Muscle of arm (tissue), 12 donors: ENCODE measurements around the gene PFDN4. TPM values are rescaled to one million over a fixed set of nuclear protein-coding genes. Genes with fewer than 3 reads are reported as not detected.

Experiments
- DNase-seq: peaks from one replicate; pipeline ENCODE4 v3.0.0-alpha.2; 2013
- polyA plus RNA-seq, 12 donors: library from polyadenylated mRNA; unstranded; fragments of 120-200 nt; gene quantifications; one replicate each; pipeline ENCODE4 v1.2.1, GENCODE V29; 2013; ENCODE audit not compliant: insufficient read length in 12 of 12

The PFDN4 gene
- polyA plus RNA-seq, 12 donors = 53.1 to 77.5 (median 64.4) TPM; not detected in 1

DNA sequence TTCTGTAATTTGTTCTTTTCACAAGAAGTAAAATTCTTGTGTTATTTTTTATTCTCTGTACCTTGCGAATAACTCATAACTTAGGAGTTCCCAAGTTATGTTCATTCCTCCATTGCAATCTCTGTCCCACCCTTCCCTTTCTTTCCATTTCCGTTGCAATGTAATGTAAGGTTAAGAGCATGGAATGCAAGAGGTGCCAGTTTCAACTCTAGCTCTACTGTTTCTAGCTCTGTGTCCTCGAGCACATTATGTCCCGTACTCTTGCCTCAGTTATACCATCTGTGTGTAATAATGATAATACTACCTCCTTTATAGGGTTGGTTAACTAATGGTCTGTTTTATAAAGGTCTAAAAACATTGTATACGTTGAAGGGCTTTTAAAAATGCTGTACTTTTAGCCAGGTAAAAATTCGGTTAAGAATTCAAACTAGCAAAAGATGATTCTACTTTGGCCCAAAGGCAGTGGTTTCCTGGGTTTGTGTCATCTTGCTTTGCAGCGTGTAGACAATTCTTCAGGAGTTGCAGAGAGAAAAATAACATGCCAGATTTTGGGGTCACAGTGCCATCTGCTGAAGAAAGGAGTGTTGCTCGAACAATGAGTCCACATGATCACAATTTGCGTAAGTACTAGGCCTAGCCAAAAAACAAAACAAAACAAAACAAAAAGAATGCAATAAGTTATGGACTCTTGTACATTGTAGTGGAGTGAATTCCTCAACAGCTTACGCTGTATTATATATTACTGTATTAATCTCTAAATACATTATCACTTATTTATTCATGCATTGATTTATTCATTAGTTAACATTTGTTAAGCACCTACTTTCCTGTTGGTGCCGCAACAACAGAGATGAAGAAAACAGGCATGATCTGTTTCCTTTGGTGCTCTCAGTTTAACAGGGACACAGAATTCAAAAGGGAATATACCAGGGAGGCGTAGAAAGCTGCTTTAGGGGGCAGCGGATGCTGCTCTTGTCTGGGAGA lies 10.0 kb upstream of the PFDN4 start:
- no peak for DNase-seq

DNA sequence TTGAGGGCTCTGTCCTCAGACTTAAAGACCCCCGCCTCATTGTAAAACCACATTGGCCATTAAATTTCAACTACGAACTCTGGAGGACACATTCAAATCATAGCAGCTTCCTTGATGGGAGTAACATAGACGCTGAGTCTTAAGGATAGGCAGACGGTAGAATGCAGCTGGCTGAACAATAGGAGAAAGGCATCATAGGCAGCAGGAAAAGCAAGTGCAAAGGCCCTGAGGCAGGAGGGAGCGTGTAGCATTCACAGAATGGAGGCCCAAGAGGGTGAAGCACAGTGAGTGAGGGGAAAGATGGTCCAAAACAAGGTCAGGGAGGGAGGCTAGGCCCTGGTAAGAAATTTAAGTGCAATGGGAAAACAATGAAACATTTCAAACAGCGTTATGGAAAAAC lies 8.6 kb upstream of the PFDN4 start:
- no peak for DNase-seq

DNA sequence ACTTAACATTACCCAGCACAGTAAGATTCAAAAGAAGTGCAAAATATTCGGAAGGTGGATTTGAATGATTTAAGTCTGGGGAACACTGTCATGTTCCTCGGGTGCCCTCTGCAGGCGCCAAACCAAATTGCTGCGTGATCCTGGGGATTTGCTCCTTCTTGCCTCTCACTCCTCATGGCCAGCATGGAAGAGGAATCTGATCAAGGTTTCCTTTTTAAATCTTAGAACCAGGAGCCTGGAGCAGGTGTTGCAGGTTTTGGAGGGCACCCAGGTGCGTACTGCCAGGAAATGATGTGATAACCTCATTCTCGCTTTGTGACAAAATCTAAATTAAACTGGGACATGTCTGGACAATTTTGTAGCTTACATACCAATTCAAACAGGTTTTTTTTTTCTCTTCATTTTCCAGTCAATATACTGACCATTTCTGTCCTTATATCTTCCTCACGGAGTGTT lies 8.1 kb upstream of the PFDN4 start:
- DNase-seq = peak; percentile 81

DNA sequence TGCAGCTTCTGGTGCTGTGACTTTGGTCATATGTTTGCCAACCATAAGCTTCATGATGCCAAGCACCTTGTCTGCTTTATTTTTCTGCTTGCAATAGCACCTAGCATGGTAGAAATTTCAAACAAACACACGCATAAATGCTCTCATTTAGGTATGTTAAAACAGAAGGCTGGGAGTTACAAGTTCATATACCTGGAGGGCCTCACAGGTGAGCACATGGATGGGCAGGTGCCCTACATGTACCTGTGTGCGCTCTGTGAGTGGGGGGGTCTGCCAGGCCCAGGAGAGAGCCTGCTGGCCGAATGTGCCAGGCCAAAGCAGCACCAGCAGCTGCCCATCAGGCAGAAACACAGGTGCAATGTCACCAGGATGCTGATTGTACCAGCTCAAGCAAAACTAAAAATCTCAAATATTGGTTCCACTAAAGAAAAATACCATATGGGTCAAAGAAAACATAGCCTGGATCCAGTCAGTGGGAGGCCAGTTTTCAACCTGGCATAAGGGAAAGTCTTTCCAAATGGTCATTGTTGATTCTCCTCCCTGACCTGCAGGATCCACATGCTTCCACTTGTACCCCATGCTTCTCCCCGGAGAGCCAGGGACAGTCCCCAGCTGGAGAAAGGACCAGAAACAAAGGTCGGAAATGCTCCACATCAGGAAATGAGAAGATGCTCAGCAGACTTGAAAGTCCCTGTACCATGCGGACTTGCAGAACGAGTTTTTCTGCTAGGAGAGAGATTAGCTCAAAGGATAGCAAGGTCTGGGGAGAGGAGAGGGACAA lies 7.2 kb upstream of the PFDN4 start:
- no peak for DNase-seq

DNA sequence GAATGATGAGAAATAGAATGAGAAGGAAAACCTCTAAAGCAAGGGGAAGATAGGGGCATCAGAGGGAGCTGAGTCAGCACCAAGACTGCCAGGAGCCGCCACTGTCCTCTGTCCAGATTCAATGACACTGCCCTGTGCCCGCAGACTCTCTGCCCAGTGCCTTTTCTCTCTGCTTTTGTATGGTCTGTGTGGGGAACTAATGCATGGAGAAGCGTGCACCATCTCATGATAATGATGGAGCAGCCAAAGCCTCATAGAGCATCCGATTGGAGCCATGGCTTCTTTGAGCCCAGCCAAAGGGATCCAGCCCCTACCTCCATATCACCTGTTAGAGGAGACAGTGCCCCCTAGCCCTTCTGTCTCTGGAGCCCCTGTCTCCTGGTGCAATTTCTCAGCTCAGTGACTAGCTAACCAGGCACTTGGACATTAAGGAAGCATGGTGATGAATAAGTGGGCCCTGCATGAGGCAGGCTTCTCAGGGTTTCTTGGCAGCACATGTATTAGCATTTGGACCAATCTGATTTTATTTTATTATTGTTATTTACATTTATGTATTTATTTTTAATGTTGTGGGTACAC lies 6.5 kb upstream of the PFDN4 start:
- DNase-seq = no peak

DNA sequence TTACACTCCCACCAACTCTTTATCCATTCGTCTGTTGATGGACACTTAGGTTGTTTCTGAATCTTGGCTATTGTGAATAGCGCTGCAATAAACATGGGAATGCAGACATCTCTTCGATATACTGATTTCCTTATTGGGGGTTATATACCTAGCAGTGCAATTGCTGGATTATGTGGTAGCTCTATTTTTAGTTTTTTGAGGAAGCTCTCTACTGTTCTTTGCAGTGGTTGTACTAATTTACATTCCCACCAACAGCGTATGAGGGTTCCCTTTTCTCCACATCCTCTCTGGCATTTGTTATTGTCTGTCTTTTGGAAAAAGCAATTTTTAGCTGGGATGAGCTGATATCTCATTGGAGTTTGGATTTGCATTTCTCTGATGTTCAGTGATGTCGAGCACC lies 4.6 kb upstream of the PFDN4 start:
- DNase-seq = no peak

DNA sequence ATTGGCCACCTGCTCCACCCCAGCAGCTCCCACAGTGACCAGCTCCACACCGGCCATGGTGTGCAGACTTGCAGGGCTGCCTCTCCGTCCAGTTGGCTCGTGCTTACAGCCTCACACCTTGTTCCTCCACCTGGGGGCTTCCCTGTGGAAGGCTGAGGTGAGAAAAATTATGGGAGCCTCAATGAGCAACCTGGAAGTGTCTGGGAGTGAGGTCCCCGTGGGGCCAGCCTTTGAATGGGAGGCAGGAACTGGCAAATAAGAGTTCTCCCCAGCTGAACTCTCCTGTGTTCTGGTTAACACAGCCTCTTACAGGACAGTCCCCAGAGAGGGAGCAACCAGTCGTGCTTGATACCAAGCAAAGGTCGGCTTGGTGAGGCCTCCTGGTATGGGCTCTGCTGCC lies 3.8 kb upstream of the PFDN4 start:
- no peak for DNase-seq

DNA sequence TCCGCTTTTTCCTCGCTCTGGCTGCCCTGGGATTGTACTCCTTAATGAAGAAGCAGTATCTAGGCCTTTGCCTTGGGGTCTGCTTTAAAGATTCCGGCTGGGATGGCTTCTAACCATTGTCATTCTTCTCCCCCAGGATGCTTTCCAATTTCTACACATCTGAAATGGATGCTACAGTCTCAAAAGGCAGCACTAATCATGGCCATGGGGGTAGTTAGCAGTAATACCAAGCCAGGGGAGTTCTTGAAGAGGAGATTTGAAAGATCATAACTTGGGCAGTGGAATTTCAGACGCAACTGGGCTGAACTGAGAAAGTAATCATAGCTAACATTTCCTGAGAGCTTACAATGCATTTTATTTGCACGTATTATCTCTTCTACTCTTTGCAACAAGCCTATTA lies 3.4 kb upstream of the PFDN4 start:
- no peak for DNase-seq

DNA sequence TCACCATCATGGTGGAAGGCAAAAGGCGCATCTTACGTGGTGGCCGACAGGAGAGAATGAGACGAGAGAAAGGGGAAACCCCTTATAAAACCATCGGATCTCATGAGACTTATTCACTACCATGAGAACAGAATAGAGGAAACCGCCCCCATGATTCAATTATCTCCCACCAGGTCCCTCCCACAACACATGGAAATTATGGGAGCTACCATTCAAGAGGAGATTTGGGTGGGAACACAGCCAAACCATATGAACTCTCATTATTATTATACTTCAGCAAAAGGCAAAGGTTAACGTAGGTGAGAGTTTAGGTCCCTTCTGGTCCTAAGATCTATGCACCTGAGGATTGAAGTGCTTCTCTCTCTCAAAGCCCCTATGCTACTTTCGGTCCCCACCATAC lies 2.4 kb upstream of the PFDN4 start:
- no peak for DNase-seq

DNA sequence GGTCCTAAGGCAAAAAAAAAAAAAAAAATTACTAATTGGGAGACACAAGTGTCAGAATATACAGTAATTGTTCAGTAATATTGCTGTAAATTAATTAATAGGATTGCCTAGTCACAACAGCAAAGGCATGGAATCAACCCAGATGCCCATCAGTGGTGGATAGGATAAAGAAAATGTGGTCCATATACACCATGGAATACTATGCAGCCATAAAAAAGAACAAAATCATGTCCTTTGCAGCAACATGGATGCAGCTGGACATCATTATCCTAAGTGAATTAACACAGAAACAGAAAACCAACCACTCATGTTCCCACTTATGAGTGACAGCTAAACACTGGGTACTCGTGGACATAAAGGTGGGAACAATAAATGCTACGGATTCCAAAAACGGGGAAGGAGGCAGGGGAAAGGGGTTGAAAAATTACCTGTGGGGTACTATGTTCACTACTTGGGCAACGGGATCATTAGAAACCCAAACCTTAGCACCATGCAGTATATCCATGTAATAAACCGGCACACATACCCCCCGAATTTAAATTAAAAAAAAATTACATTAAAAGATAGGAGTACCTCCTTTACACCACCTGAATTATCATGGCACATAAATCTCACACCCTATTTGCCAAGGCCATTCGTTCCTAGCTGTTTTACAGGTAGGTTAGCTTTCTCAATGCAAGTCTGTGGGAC lies 689 bp upstream of the PFDN4 start:
- DNase-seq = no peak

DNA sequence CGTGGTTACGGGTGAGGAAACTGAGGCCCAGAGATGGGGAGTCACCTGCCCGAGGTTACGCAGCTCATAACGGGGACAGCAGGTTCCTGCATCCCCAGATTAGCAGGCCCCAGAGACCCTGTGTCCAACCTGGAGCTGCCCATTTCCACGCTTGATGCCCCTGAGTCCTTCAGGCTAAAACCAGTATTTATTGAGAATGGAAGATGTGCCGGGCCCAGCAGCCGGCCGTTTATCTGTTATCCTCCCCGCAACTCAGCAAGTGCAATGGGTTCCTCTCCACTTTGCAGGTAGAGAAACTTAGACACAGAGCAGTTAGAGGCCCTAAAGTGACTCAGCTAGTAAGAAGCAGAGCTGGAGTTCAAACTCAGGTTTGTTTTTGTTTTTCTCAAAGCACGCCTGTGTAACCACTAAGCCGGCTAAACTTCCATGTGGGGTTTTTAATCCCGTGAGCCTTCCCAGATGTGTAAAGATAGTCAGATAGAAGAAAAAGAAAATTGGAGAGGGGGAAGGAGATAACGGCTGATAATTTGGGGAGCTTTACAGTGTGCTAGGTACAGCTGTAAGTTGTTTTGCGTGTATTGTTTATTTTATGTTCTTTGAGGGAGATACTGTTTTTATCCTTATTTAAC lies 775 bp downstream of the PFDN4 start:
- DNase-seq = peak; percentile 49

DNA sequence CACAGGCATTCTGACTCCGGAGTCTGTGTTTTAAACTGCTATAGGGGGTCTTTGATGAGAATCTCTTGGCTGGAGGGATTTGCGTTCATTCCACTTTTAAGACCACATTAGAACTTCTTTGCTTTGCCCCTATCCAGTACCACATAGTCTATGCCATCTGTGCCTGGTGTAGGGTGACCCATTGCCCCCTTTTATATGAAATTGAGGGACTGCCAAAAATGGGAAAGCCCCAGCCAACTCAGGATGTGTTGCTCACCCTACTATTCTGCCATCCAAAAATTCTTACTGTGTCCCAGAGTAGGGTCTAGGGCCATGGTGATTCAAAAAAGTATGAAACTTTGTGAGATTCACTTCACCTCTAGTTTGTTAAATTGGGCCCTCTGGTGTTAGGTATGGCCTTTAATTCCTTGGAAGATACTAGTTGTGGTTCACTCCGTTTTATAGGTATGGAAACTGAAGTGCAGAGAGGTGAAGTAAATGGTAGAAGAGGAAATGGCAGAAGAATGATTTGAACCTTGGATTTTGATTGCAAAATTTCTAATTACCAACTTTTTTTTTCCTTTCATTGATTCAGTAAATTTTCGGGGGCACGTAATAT lies 1.4 kb downstream of the PFDN4 start:
- no peak for DNase-seq

DNA sequence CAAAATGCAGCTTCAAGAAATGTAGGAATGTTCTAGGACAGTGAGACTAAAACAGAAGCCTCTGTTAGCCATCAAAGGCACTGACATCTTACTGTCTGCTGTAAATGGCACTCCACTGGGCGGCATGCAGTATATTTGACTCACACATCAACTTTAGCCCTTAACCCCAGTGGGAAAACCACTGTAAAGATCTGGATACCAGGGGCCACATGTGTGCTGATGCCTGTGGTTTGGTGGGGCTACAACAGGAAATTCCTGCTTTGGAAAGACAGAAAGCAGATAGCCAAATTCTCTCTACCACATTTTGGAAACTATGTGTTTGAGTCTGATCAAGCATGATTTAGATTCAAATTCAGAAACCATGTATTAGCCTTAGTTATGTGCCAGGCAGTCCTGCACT lies 4.3 kb downstream of the PFDN4 start:
- DNase-seq = no peak

DNA sequence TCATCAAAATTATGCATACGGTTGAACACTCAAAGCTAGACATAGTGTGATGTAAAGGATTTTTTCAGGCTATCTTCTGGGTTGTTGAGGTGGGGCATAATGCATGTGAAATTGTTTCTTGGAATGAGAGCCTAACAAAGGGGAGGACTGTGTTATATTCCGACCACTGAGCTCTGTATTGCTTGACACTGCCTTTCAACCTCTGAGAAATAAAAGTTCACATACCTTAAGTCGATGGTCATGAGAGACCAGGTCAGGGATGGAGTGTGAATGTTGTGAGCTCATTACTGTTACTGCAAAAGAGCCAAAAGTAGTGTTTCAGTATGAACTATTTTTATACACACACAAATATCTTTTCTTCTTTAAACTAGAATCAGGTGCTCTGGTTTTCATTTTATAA lies 5.0 kb downstream of the PFDN4 start:
- DNase-seq = no peak

DNA sequence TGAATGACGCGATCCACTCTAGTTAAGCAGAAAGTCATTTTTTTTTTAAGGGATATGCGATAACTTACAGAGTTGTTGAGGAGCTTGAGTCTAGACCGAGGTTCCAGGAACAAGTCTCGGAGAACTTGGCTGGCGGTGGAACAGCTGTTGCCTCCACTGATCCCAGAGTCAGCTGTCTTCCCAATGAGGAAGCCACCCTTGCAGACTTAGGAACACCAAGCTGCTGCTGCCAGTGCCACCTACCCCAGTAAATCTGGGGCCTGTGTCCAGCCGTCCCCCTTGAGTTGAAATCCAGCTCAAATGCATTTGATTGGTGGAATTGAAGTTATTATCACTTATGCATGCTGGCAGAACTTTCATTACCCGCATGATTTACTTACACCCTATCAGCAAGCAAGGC lies 6.7 kb downstream of the PFDN4 start:
- DNase-seq = no peak

DNA sequence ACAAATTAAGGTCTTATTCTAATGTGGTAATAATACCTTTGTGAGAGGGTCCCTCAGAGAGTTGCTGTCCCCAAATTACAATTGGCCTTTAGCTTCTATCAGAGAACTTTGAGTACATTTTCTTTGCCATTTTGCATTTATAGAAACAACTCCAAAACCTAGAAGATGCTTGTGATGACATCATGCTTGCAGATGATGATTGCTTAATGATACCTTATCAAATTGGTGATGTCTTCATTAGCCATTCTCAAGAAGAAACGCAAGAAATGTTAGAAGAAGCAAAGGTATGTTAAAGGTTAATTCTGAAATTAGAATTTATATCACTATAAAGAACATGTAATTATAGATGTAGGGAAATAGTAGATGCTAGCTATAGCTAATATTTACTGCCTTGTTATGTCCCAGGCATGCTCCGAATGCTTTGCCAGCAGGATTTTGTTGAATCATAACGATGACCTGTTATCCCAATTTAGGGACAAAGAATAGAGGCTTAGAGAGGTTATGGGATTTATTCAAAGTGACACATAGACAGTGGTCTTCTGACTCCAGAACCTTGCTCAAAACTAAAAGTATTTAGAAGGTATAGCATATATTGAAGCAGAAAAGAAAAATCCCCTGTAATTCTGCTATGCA lies 7.4 kb downstream of the PFDN4 start:
- DNase-seq = no peak

DNA sequence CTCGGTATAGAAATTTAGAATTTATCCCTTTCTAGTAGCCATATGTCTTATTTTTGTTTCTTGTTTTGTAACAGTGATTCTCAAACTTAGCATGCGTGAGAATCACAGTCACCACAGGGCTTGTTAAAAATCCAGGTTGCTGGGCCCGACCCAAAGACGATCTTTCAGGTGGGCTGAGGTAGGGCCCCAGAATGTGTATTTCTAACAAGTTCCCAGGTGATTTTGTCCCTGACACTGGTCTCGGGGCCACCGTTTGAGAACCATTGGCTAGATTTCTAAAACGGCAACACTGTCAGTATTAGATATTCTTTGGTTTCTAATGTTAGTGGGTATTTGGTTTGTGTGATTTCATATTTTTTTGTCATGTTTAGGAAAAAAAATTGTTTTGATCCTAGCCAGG lies 9.9 kb downstream of the PFDN4 start:
- DNase-seq = no peak

DNA sequence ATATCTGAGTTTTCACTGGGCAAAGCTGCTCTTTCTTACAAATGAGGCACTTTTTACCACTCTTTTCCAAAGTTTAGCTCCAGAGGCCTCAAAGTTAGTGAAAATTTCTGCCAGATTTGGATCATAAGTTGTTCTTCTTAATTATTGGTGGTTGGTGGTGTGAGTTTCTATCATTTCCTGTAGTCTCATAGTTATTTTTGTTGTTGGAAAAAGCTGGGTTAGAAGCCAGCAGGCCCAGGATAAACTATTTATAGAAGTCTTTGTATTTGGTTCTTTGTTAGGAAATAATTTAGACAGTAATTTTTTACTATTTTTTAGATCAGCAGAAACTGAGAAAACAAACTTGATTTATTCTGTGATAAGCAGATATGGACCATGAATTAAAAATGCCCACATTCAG lies 10.6 kb downstream of the PFDN4 start:
- no peak for DNase-seq

DNA sequence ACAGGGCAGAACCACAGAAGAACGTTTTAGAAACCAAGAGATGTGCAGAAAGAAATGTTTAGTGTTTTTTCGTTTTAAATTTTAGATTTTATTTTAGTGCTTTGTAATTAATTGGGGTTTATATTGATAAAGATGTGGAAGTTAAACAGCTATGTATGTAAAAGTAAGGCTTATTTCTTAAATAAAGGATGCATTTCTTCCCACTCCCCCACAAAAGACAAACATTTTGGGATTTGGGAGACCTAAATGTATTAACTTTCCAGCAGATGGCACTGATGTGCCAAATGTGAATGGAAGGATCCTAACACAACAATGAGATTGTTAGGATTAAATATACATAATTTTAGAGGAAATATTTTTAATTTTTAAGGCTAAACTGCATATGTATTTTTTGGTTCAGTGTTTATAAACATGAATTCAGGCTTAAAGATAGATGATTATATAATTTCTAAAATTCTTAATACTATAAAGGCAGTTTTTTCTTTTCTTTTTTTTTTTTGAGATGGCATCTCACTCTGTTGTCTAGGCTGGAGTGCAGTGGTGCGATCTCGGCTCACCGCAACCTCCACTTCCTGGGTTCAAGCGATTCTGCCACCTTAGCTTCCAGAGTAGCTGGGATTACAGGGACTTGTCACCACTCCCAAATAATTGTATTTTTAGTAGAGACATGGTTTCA lies 12.0 kb downstream of the PFDN4 start:
- peak; percentile 39 for DNase-seq

DNA sequence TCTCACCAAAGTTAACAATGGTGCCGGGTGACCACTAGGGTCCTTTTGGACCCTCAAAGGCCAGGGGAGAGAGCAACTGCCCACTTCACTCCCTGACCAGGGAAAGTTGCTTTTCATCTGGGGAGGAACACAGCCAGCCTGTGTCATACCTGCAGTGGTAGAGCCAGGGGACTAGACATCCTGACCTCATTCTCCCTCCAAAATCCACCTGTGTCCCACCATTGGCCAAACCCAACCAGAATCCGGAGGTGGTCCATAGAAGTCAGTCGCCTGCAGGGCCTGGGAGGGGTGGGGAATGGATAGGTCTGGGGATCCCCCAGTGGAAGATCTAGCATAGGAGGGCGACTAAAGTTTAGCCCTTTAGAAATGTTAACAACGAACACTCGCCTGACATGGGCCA lies 12.8 kb downstream of the PFDN4 start:
- no peak for DNase-seq
